Adipocyte (in vitro differentiated cells): ENCODE measurements around the gene MZB1.
"Not testable (repeated sequence)": the region's sequence is repeated elsewhere in the genome, so short reads cannot be mapped to it uniquely, and the experiment has no call there.

Source experiments
- DNase-seq: peaks from one replicate; pipeline ENCODE4 v3.0.0-alpha.2; 2015; ENCODE audit warnings: low read depth
- H3K27me3 ChIP-seq: replicated peaks from 2 replicates; pipeline ENCODE4 v1.7.0; 2013; ENCODE audit warnings: mild to moderate bottlenecking, low read length, moderate library complexity; ENCODE audit not compliant: control insufficient read depth, insufficient read depth
- H3K36me3 ChIP-seq: 2 replicates; pipeline ENCODE4 v1.7.0; 2013; ENCODE audit warnings: low read length, mild to moderate bottlenecking, moderate library complexity; ENCODE audit not compliant: control insufficient read depth, insufficient read depth, severe bottlenecking
- H3K4me1 ChIP-seq: 2 replicates; pipeline ENCODE4 v1.7.0; 2013; ENCODE audit warnings: mild to moderate bottlenecking, low read length, moderate library complexity; ENCODE audit not compliant: control insufficient read depth, insufficient read depth
- H3K4me3 ChIP-seq: 2 replicates; pipeline ENCODE4 v1.7.0; 2013; ENCODE audit warnings: mild to moderate bottlenecking, low read length, moderate library complexity
- H3K9ac ChIP-seq: 2 replicates; pipeline ENCODE4 v1.7.0; 2013; ENCODE audit warnings: mild to moderate bottlenecking, low read length, moderate library complexity
- H3K9me3 ChIP-seq: 2 replicates; pipeline ENCODE4 v1.7.0; 2013; ENCODE audit warnings: mild to moderate bottlenecking, low read length, moderate library complexity; ENCODE audit not compliant: control insufficient read depth

The MZB1 gene

GRCh38 chr5:139361835-139362429 lies 27.8 kb downstream of the MZB1 start:
- Histone ChIP-seq H3K27me3 (no peaks in the 10 kb centered on the region), H3K36me3 (peaks cover 35% of the 10 kb centered on the region), H3K9me3 (no peaks in the 10 kb centered on the region), H3K4me3 (no peak overlapping the region), H3K4me1 (peaks cover 10% of the 10 kb centered on the region), H3K9ac (no peak overlapping the region)
- DNase-seq, result peak; percentile 31

- Histone ChIP-seq H3K4me3 (no peak overlapping the region), H3K9ac (no peak overlapping the region), H3K9me3 (no peaks in the 10 kb centered on the region), H3K27me3 (no peaks in the 10 kb centered on the region), H3K36me3 (peaks cover 19% of the 10 kb centered on the region), H3K4me1 (peaks cover 10% of the 10 kb centered on the region)
- DNase-seq, result no peak
These were observed 29.3 kb downstream of the MZB1 start for GRCh38 chr5:139360384-139360783.

- peaks cover 14% of the 10 kb centered on the region for H3K36me3 ChIP-seq
- H3K27me3 ChIP-seq, result no peaks in the 10 kb centered on the region
- H3K9ac ChIP-seq, result no peak overlapping the region
- H3K9me3 ChIP-seq, result peaks cover 3% of the 10 kb centered on the region
- H3K4me3 ChIP-seq, result no peak overlapping the region
- no peak for DNase-seq
- H3K4me1 ChIP-seq, result peaks cover 13% of the 10 kb centered on the region
These were observed 31.6 kb downstream of the MZB1 start for GRCh38 chr5:139358064-139358463.

GRCh38 chr5:139355900-139356299 lies 33.8 kb downstream of the MZB1 start:
- peaks cover 18% of the 10 kb centered on the region for H3K36me3 ChIP-seq
- not testable (repeated sequence) for H3K9me3 ChIP-seq, H3K27me3 ChIP-seq, H3K9ac ChIP-seq, DNase-seq, H3K4me3 ChIP-seq
- peaks cover 13% of the 10 kb centered on the region for H3K4me1 ChIP-seq

- Histone ChIP-seq H3K4me3 (no peak overlapping the region), H3K27me3 (no peaks in the 10 kb centered on the region), H3K36me3 (peaks cover 18% of the 10 kb centered on the region), H3K9ac (no peak overlapping the region), H3K4me1 (peaks cover 8% of the 10 kb centered on the region), H3K9me3 (peaks cover 3% of the 10 kb centered on the region)
- DNase-seq, result no peak
These were observed 35.5 kb downstream of the MZB1 start for GRCh38 chr5:139354186-139354585.

GRCh38 chr5:139347863-139348262 lies 41.9 kb downstream of the MZB1 start:
- H3K4me1 ChIP-seq, result peaks cover 21% of the 10 kb centered on the region
- H3K27me3 ChIP-seq, H3K9ac ChIP-seq, H3K9me3 ChIP-seq, H3K36me3 ChIP-seq, H3K4me3 ChIP-seq, DNase-seq: not testable (repeated sequence)

- not testable (repeated sequence) for H3K9ac ChIP-seq
These were observed 44.3 kb downstream of the MZB1 start for GRCh38 chr5:139345442-139345841.

GRCh38 chr5:139344177-139344576 lies 45.5 kb downstream of the MZB1 start:
- no peak for DNase-seq
- Histone ChIP-seq H3K36me3 (no peaks in the 10 kb centered on the region), H3K27me3 (no peaks in the 10 kb centered on the region), H3K4me1 (peaks cover 28% of the 10 kb centered on the region), H3K9me3 (no peaks in the 10 kb centered on the region), H3K9ac (no peak overlapping the region), H3K4me3 (peak overlapping the region; percentile 100)

More at GRCh38 chr5:139345442-139345841, 44.3 kb downstream of the MZB1 start:
- H3K36me3 ChIP-seq, H3K9me3 ChIP-seq, DNase-seq, H3K27me3 ChIP-seq, H3K4me3 ChIP-seq: not testable (repeated sequence)
- H3K4me1 ChIP-seq, result peaks cover 33% of the 10 kb centered on the region

GRCh38 chr5:139343476-139343875 lies 46.2 kb downstream of the MZB1 start:
- no peak for DNase-seq
- no peaks in the 10 kb centered on the region for H3K36me3 ChIP-seq
- peak overlapping the region; percentile 100 for H3K4me3 ChIP-seq
- peak overlapping the region; percentile 100 for H3K9ac ChIP-seq
- H3K4me1 ChIP-seq, result peaks cover 28% of the 10 kb centered on the region
- H3K27me3 ChIP-seq, result no peaks in the 10 kb centered on the region
- H3K9me3 ChIP-seq, result no peaks in the 10 kb centered on the region

GRCh38 chr5:139342423-139342723 lies 47.3 kb downstream of the MZB1 start:
- Histone ChIP-seq H3K9ac (peak overlapping the region; percentile 100), H3K36me3 (no peaks in the 10 kb centered on the region), H3K9me3 (no peaks in the 10 kb centered on the region), H3K27me3 (no peaks in the 10 kb centered on the region), H3K4me3 (peak overlapping the region; percentile 100), H3K4me1 (peaks cover 28% of the 10 kb centered on the region)
- no peak for DNase-seq

- no peaks in the 10 kb centered on the region for H3K27me3 ChIP-seq
- H3K36me3 ChIP-seq, result no peaks in the 10 kb centered on the region
- peaks cover 28% of the 10 kb centered on the region for H3K4me1 ChIP-seq
- no peaks in the 10 kb centered on the region for H3K9me3 ChIP-seq
- peak within 1 kb of the TSS; percentile 100 for H3K9ac ChIP-seq
- peak; percentile 98 for DNase-seq
- peak within 1 kb of the TSS; percentile 100 for H3K4me3 ChIP-seq
These were observed 47.9 kb downstream of the MZB1 start, which contains the start of gene PAIP2 for GRCh38 chr5:139341689-139342422. Gene PAIP2, plus strand, starts transcription at chr5:139341854. Its CDS starts 21,931 bp downstream, at chr5:139363785.
